Epithelial cell of alveolus of lung (primary cell): ENCODE data around the gene FCRLB. TPM values are rescaled to one million over a fixed set of nuclear protein-coding genes. Genes with fewer than 3 reads are reported as not detected.

Source experiments
- total RNA-seq: library from RNA; depleted of rRNA; stranded (reverse); fragments of >200 nt; gene quantifications from 2 replicates; pipeline ENCODE4 v1.2.1, GENCODE V29; 2015

The FCRLB gene, protein sequence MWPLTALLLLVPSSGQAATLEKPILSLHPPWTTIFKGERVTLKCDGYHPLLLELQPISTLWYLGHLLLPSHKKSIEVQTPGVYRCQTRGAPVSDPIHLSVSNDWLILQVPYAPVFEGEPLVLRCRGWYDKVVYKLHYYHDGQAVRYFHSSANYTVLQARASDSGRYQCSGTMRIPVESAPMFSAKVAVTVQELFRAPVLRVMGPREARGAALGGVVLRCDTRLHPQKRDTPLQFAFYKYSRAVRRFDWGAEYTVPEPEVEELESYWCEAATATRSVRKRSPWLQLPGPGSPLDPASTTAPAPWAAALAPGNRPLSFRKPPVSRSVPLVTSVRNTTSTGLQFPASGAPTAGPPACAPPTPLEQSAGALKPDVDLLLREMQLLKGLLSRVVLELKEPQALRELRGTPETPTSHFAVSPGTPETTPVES
- total RNA-seq: 1.0 and 1.2 TPM in 2 replicates

DNA sequence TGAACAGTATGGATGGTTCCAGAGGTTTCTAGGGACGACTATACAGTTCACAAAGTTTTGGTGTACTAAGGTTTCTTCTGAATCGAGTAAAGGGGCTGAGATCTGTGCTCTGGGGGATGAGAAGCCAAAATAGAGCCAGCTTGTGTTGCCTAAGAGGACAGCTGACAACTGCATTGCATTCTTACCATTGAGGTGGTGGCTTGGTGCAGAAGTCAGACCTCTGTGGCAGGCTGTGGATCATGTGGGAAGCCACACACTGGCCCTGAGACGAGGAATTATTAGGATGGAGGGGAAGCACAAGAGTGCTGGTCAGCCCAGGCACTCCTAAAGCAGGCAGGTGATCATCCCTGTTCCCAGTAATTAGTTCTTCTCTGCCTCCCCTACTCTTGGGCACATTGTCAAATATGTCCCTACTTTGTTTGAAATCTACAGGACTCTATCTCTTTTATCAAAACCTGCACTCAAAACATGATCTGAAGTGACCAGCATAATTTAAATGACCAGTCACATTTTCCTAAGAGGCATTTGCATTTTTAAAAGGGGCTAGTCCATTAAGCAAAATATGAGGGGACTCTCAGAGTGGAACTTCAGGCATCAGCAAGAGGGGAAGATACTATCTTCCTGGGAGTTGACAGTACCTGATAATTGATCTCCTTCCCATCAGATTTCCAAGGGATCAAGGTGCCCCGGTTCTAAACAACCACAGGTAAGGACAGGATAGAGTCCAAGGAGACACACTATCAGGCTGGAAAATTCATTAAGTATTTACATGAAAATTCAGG is at the start of gene FCRLB:
Gene FCRLB, plus strand, starts transcription at position 589 of the 782 bp plus-strand sequence. CDS start 1,129 bp downstream, outside the sequence.

DNA sequence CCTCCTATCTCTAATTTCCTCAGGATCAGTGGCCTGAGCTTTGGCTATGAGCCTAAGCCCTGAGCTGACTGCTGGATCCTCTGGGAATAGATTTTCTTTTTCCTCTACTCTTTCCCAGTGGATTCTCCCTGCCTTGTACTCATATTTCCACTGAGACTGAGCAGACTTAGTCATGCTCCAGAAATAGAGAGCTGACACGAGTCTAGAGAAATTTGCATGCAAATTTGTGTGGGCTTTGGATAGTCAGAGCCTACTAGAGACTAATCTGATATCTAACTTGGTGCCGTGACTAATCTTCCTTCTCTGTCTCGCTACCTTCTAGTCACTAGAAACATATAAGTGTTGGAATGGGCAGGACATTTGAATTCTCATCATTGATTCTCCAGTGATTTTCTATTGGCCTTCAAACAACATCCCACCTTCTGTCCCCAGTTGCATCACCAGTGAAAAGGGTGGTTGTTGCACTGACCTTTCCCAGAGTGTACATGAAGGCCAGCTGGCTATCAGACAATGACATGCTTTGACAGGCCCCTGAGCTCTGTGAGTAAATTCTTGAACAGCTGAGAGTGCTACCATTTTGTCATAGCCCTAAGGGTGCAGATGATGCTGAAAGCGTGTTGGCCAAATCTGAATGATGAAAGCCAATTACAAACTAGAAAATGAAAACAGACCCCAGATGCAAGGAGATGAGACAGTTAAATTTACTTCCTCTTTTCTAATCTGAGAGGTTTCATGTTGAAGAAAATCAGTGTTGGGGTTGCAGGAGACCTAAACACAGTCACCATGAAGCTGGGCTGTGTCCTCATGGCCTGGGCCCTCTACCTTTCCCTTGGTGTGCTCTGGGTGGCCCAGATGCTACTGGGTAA is 14.6 kb upstream of the FCRLB start, which contains the start of gene FCRLA:
Gene FCRLA, plus strand, starts transcription at position 748 of the 866 bp plus-strand sequence. Its CDS starts 36 bp downstream, at position 784.

DNA sequence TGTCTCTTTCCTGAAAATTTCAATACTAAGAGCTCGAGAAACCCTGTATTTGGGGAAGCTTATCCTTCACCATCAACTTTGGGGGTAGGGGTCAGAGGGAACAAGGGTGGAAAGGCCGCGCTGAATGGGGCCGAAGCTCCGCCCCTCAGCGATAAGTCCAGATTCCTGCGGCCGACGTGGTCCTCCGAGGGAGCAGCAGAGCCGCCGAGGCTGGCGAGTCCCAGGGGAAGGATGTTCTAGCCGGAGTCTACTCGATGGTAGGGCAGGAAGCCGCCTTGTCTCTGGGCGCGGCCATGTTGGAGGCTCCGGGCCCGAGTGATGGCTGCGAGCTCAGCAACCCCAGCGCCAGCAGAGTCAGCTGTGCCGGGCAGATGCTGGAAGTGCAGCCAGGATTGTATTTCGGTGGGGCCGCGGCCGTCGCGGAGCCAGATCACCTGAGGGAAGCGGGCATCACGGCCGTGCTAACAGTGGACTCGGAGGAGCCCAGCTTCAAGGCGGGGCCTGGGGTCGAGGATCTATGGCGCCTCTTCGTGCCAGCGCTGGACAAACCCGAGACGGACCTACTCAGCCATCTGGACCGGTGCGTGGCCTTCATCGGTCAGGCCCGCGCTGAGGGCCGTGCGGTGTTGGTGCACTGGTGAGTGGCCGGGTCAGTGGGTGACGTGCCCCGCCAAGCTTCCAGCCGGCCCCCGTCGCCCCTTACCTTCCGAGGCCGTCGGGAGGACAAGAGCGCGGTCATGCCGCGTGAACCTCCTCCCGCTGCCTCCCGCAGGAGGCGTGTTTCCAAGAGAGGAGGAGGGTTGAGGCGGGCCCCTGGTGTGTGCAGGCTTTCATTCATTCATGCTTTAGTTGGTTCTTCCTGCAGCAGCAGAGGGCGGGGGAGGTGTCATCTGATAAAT is 28.4 kb downstream of the FCRLB start, which contains the start of gene DUSP12:
Gene DUSP12, plus strand, starts transcription at position 278 of the 899 bp plus-strand sequence. Its CDS starts 16 bp downstream, at position 294.

DNA sequence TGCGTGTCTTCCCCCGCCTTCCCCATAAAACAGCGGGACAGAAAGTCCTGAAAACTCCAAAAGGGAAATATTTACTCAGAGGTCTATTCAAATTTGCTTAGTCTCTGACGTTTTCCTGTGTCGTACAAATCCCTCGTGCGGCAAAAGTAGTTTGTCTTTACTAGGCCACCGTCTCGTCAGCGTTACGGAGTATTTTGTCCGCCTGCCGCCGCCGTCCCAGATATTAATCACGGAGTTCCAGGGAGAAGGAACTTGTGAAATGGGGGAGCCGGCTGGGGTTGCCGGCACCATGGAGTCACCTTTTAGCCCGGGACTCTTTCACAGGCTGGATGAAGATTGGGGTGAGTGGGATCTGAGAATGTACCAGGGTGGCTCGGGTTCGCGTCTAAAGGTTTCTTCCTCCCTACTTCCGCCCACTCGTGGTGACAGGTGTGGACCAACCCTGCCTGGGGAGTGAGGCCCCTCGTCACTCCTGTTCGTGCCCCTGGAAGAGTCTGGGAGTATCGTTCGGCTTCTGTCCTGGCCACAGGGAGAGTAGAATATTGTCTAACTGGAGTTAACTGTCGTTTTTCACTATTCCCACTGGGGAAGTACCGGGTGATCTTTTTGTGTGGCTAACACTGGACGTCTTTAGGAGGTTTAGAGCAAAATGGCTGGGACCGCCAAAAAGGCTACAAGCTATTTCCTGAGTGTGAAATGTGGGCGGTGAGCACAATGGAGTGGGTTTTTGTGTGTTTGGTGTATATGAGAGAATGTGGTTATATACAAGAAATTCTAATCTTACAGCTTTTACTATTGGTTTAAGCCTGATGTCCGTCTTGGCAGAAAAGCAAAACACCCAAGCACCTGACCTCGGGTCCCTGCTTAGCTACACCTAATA is 45.0 kb downstream of the FCRLB start, which contains the start of gene ATF6:
Gene ATF6, plus strand, starts transcription at position 219 of the 880 bp plus-strand sequence. Its CDS starts 41 bp downstream, at position 260.

Other genes with a start within 250 kb of the FCRLB start
- gene FCGR2A, start 216.1 kb upstream of the FCRLB start, total RNA-seq: 0.72 and 1.4 TPM in 2 replicates
- gene HSPA6, start 197.0 kb upstream of the FCRLB start, total RNA-seq: 0.39 TPM in 1 of 2 replicates, not detected in the other
- gene FCGR3A, start 171.7 kb upstream of the FCRLB start, total RNA-seq: not detected in 2 replicates
- gene FCGR3B, start 90.4 kb upstream of the FCRLB start, total RNA-seq: not detected in 2 replicates
- gene FCGR2B, start 58.4 kb upstream of the FCRLB start, total RNA-seq: not detected in 2 replicates
- 2.1 TPM in 1 of 2 replicates, not detected in the other for gene FCRLA, start 14.3 kb upstream of the FCRLB start, total RNA-seq
- gene DUSP12, start 28.2 kb downstream of the FCRLB start, total RNA-seq: 21.6 and 34.3 TPM in 2 replicates
- gene ATF6, start 44.8 kb downstream of the FCRLB start, total RNA-seq: 16.7 and 23.0 TPM in 2 replicates